Right lobe of liver (tissue), 6 donors: ENCODE measurements around the gene AQP10. TPM values are rescaled to one million over a fixed set of nuclear protein-coding genes. Genes with fewer than 3 reads are reported as not detected.

Experiments
- ATAC-seq, 4 donors: fragments of 200-7000 bp; cut with Tn5 transposase; one replicate each; pipeline ENCODE4 v1.9.1; 2020; ENCODE audit warnings: mild to moderate bottlenecking in 4 of 4, moderate library complexity in 4 of 4
- DNase-seq, 3 donors: peaks; one replicate each; pipeline ENCODE4 v3.0.0-alpha.2; 2020
- H3K27ac ChIP-seq, 3 donors: fragments of 200-600 bp; one replicate each; pipeline ENCODE4 v1.8.0; 2022
- H3K27me3 ChIP-seq, 2 donors: fragments of 200-600 bp; one replicate each; pipeline ENCODE4 v1.8.0; 2022
- H3K36me3 ChIP-seq, 4 donors: fragments of 200-600 bp; sonication (generic) in 1 of 4; one replicate each; pipeline versions ENCODE4 v1.5.1 to v1.8.0; 2017 to 2022; ENCODE audit warnings: control low read depth in 1 of 4
- H3K4me1 ChIP-seq, 4 donors: fragments of 200-600 bp; sonication (generic) in 1 of 4; one replicate each; pipeline versions ENCODE4 v1.5.1 to v1.8.0; 2017 to 2022; ENCODE audit warnings: control low read depth in 1 of 4
- H3K4me3 ChIP-seq, 3 donors: fragments of 200-600 bp; one replicate each; pipeline ENCODE4 v1.8.0; 2022
- H3K9me3 ChIP-seq, 4 donors: fragments of 200-600 bp; sonication (generic) in 1 of 4; one replicate each; pipeline versions ENCODE4 v1.5.1 to v1.8.0; 2017 to 2022; ENCODE audit warnings: control low read depth in 1 of 4
- CTCF ChIP-seq, 4 donors: fragments of 200-600 bp in 3 of 4; fragments of 450-650 bp in 1 of 4; IDR thresholded peaks; one replicate each; pipeline versions ENCODE4 v1.5.1 to v1.8.0; 2016 to 2022; ENCODE audit warnings: antibody characterized with exemption in 4 of 4, mild to moderate bottlenecking in 2 of 4
- POLR2A ChIP-seq: fragments of 450-650 bp; IDR thresholded peaks from one replicate; pipeline ENCODE4 v1.6.1; 2017; ENCODE audit warnings: antibody characterized with exemption, mild to moderate bottlenecking
- whole genome bisulfite sequencing: methylation state at CpG from one replicate; pipeline ENCODE4 v1.1.6; 2018; ENCODE audit warnings: low coverage, low lambda C conversion rate; ENCODE audit not compliant: insufficient coverage; ENCODE audit errors: missing lambda C conversion rate; 5-methylcytosine and 5-hydroxymethylcytosine counted together
- intact Hi-C, 2 donors: fragments of 100-400 bp; cut with DNase I; formaldehyde crosslinking; loops; one replicate each; pipeline versions ENCODE4 v1.11.2 to v1.14.1; 2022
- total RNA-seq, 6 experiments: library from RNA; depleted of rRNA in 2 of 6; stranded (reverse); fragments of >200 nt in 2 of 6; fragmentation: NEBNext Ultra II Directional in 3 of 6; extraction: Animal tissue kit (Norgen Biotek cat#: 25700) in 3 of 6; gene quantifications; one replicate each; pipeline versions ENCODE4 v1.1.0 to v1.2.4, GENCODE V29; 2016 to 2023
- donor health status: DM: no; HTN: yes; CAD: no.
- donor health status: DM: no; HTN: no; CAD: no.
- donor health status: DM: no; HTN: no; CAD: no.
- donor health status: DM: no; HTN: yes; CAD: no.
- donor health status: DM: no; HTN: yes; CAD: no.

AQP10 gene
- total RNA-seq, 6 experiments from 2014 or later = not detected

GRCh38 chr1:154327466-154328317 is 6.8 kb downstream of the AQP10 start:
- TF ChIP-seq CTCF (IDR thresholded peaks at IDR 0.05) (no peak), POLR2A (no peak)
- H3K27ac ChIP-seq = no peak overlapping the region
- peaks cover 0 to 14% (median 2%) of the 10 kb centered on the region in 4 donors for H3K4me1 ChIP-seq
- no peaks in the 10 kb centered on the region for H3K9me3 ChIP-seq
- H3K27me3 ChIP-seq = no peaks in the 10 kb centered on the region
- intact Hi-C loops = loop anchor here in 1 of 2 donors (10.0 kb wide), 1 partner anchor 53 kb away; the partner anchor contains the start of gene HAX1
- WGBS = 30% methylated on average over 3 of the region's 5 CpGs
- H3K4me3 ChIP-seq = peak overlapping the region; percentile 29 to 51 (median 45)
- DNase-seq (no peak), ATAC-seq (no peak)
- H3K36me3 ChIP-seq = no peaks in the 10 kb centered on the region

GRCh38 chr1:154328318-154329151 is 7.6 kb downstream of the AQP10 start:
- ATAC-seq (peak; percentile 80 to 91 (median 88)), DNase-seq (peak; percentile 87 to 90 (median 88))
- H3K27ac ChIP-seq = no peak overlapping the region
- H3K36me3 ChIP-seq = no peaks in the 10 kb centered on the region
- intact Hi-C loops = loop anchor here in 1 of 2 donors (10.0 kb wide), 1 partner anchor 54 kb away; the partner anchor contains the start of gene HAX1
- WGBS = 9% methylated on average over 10 of the region's 76 CpGs
- TF ChIP-seq CTCF (IDR thresholded peaks at IDR 0.05) (no peak), POLR2A (no peak)
- H3K27me3 ChIP-seq = no peaks in the 10 kb centered on the region
- H3K4me1 ChIP-seq = peaks cover 0 to 14% (median 2%) of the 10 kb centered on the region in 4 donors
- peak overlapping the region; percentile 29 to 51 (median 45) for H3K4me3 ChIP-seq
- H3K9me3 ChIP-seq = no peaks in the 10 kb centered on the region

DNA sequence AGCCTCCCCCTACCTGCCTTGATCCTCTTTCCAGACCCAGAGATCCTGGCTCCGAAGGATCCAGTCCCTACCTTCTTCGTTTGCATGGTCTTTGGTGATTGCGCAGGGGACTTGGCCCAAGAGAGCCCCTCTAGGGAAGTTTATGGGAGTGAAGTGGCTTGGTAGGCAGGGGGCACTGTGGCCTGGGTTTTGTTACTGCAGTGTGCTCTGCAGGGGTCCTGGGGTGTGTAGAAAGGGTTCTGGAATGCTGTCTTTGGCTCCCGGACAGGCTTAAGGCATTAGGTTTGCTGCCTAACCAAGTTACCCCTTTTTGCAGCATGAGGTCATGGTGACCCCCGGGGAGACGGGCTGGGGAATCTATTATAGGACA is 8.2 kb downstream of the AQP10 start:
- Histone ChIP-seq H3K27me3 (no peaks in the 10 kb centered on the region), H3K4me3 (peak overlapping the region; percentile 29 to 51 (median 45)), H3K4me1 (peaks cover 0 to 19% (median 4%) of the 10 kb centered on the region in 4 donors), H3K36me3 (no peaks in the 10 kb centered on the region), H3K9me3 (no peaks in the 10 kb centered on the region), H3K27ac (no peak overlapping the region)
- intact Hi-C loops = loop anchor here in 1 of 2 donors (10.0 kb wide), 1 partner anchor 54 kb away; the partner anchor contains the start of gene HAX1
- 80% methylated on average over 1 of the region's 6 CpGs for WGBS
- DNase-seq = no peak
- no peak for TF ChIP-seq POLR2A
- no peak for TF ChIP-seq CTCF (IDR thresholded peaks at IDR 0.05)
- no peak for ATAC-seq

- no peak for ATAC-seq
- no peak overlapping the region for H3K27ac ChIP-seq
Measured at GRCh38 chr1:154329551-154330131, 8.7 kb downstream of the AQP10 start.

More at GRCh38 chr1:154329551-154330131, 8.7 kb downstream of the AQP10 start:
- no peak for DNase-seq
- no peaks in the 10 kb centered on the region for H3K27me3 ChIP-seq
- H3K36me3 ChIP-seq = no peaks in the 10 kb centered on the region
- peaks cover 0 to 24% (median 7%) of the 10 kb centered on the region in 4 donors for H3K4me1 ChIP-seq
- intact Hi-C loops = loop anchor here in 1 of 2 donors (10.0 kb wide), 1 partner anchor 55 kb away; the partner anchor contains the start of gene HAX1
- no peaks in the 10 kb centered on the region for H3K9me3 ChIP-seq
- 76% methylated on average over 7 of the region's 7 CpGs for WGBS
- H3K4me3 ChIP-seq = no peak overlapping the region
- TF ChIP-seq CTCF (IDR thresholded peaks at IDR 0.05) = no peak
